MM.1S (cell line): ENCODE results near the gene HTRA3.

ENCODE experiments used
- DNase-seq: peaks from one replicate; pipeline ENCODE4 v3.0.0-alpha.2; 2015
- H2AFZ ChIP-seq: fragments of 300-600 bp; sonication (generic); 2 replicates; pipeline ENCODE4 v1.6.0; 2016; ENCODE audit warnings: antibody characterized with exemption, low read length
- H3F3A ChIP-seq: fragments of 300-600 bp; sonication (generic); 2 replicates; pipeline ENCODE4 v1.6.1; 2016; ENCODE audit warnings: mild to moderate bottlenecking, antibody characterized with exemption, low read length, moderate library complexity, mixed read lengths; ENCODE audit not compliant: insufficient read depth
- H3K27ac ChIP-seq: fragments of 300-600 bp; sonication (generic); 2 replicates; pipeline ENCODE4 v1.5.1; 2016; ENCODE audit warnings: mild to moderate bottlenecking, low read length
- H3K27me3 ChIP-seq: fragments of 300-600 bp; sonication (generic); replicated peaks from 2 replicates; pipeline ENCODE4 v1.6.0; 2016; ENCODE audit warnings: low read length; ENCODE audit not compliant: insufficient read depth
- H3K36me3 ChIP-seq: fragments of 300-600 bp; sonication (generic); replicated peaks from 2 replicates; pipeline ENCODE4 v1.6.1; 2016; ENCODE audit warnings: mild to moderate bottlenecking, low read length, mixed read lengths; ENCODE audit not compliant: insufficient read depth
- H3K4me1 ChIP-seq: fragments of 300-600 bp; sonication (generic); 2 replicates; pipeline ENCODE4 v1.6.1; 2016; ENCODE audit warnings: low read length, mixed read lengths
- H3K4me2 ChIP-seq: fragments of 300-600 bp; sonication (generic); 2 replicates; pipeline ENCODE4 v1.6.0; 2016; ENCODE audit warnings: low read depth, low read length
- H3K4me3 ChIP-seq: fragments of 300-600 bp; sonication (generic); 2 replicates; pipeline ENCODE4 v1.5.1; 2016; ENCODE audit warnings: low read length, mixed read lengths
- H3K79me2 ChIP-seq: fragments of 300-600 bp; sonication (generic); 2 replicates; pipeline ENCODE4 v1.6.1; 2016; ENCODE audit warnings: mixed run types, low read length, mixed read lengths
- H3K9ac ChIP-seq: fragments of 300-600 bp; sonication (generic); 2 replicates; pipeline ENCODE4 v1.6.1; 2016; ENCODE audit warnings: low read length, mixed read lengths
- H3K9me2 ChIP-seq: fragments of 300-600 bp; sonication (generic); replicated peaks from 2 replicates; pipeline ENCODE4 v1.6.1; 2016; ENCODE audit warnings: mild to moderate bottlenecking, low read length, mixed read lengths; ENCODE audit not compliant: insufficient read depth
- H3K9me3 ChIP-seq: fragments of 300-600 bp; sonication (generic); replicated peaks from 2 replicates; pipeline ENCODE4 v1.6.1; 2016; ENCODE audit warnings: mild to moderate bottlenecking, low read length, mixed read lengths; ENCODE audit not compliant: insufficient read depth
- H4K20me1 ChIP-seq: fragments of 300-600 bp; sonication (generic); 2 replicates; pipeline ENCODE4 v1.6.1; 2016; ENCODE audit warnings: mild to moderate bottlenecking, low read length, moderate library complexity, mixed read lengths; ENCODE audit not compliant: insufficient read depth
- CTCF ChIP-seq: fragments of 300-600 bp; sonication (generic); IDR thresholded peaks from 2 replicates; pipeline ENCODE4 v1.5.1; 2016; ENCODE audit warnings: antibody characterized with exemption, low read length, mixed read lengths
- EZH2 ChIP-seq: fragments of 300-600 bp; sonication (generic); optimal IDR thresholded peaks from 2 replicates; pipeline ENCODE3; 2017; ENCODE audit warnings: low read depth, mild to moderate bottlenecking, antibody characterized with exemption, low read length, mixed read lengths
- EZH2phosphoT487 ChIP-seq: fragments of 300-600 bp; sonication (generic); IDR thresholded peaks from 2 replicates; pipeline ENCODE4 v1.6.1; 2018; ENCODE audit warnings: antibody characterized with exemption, low read length

Gene HTRA3

GRCh38 chr4:8308856-8309771, 39.6 kb downstream of the HTRA3 start:
- no peaks in the 10 kb centered on the region for H3F3A ChIP-seq
- H2AFZ ChIP-seq: no peak overlapping the region
- no peak overlapping the region for H3K4me3 ChIP-seq
- H3K9ac ChIP-seq: no peak overlapping the region
- no peak overlapping the region for H3K27ac ChIP-seq
- no peaks in the 10 kb centered on the region for H3K36me3 ChIP-seq
- TF ChIP-seq EZH2: no peak
- no peak for TF ChIP-seq EZH2phosphoT487
- no peak for TF ChIP-seq CTCF
- H3K9me2 ChIP-seq: no peaks in the 10 kb centered on the region
- H4K20me1 ChIP-seq: no peaks in the 10 kb centered on the region
- no peaks in the 10 kb centered on the region for H3K9me3 ChIP-seq
- no peak for DNase-seq
- H3K79me2 ChIP-seq: no peaks in the 10 kb centered on the region
- peaks cover 89% of the 10 kb centered on the region for H3K27me3 ChIP-seq
- H3K4me2 ChIP-seq: no peak overlapping the region
- no peaks in the 10 kb centered on the region for H3K4me1 ChIP-seq

DNA sequence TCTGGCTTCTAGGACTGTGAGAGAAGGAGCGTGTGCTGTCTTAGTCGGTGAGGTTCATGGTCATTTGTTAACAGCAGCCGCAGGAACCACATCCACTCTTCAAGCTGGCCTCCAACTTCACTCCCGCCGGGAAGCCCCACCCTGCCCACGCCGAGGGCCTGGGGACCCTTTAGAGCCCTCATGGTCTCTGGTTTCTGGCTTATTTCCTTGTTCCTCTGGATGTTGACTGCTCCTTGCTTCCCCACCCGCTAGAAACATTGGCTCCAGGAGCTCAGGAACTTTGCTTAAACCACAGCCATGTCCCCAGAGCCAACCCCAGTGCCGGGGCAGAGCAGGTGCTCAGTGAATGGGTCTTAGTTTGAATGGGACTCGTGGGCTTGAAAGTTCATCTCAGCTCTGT, 40.8 kb downstream of the HTRA3 start:
- H3K27me3 ChIP-seq: peaks cover 92% of the 10 kb centered on the region
- no peaks in the 10 kb centered on the region for H3K4me1 ChIP-seq
- no peaks in the 10 kb centered on the region for H3K36me3 ChIP-seq
- no peaks in the 10 kb centered on the region for H3K9me3 ChIP-seq
- no peaks in the 10 kb centered on the region for H3K9me2 ChIP-seq
- no peaks in the 10 kb centered on the region for H4K20me1 ChIP-seq
- no peak overlapping the region for H3K9ac ChIP-seq
- no peak overlapping the region for H3K4me3 ChIP-seq
- DNase-seq: no peak
- no peak overlapping the region for H3K4me2 ChIP-seq
- H2AFZ ChIP-seq: no peak overlapping the region
- H3K27ac ChIP-seq: no peak overlapping the region
- TF ChIP-seq EZH2phosphoT487: no peak
- TF ChIP-seq EZH2: no peak
- TF ChIP-seq CTCF: no peak
- no peaks in the 10 kb centered on the region for H3K79me2 ChIP-seq
- no peaks in the 10 kb centered on the region for H3F3A ChIP-seq

- Histone ChIP-seq H3K9ac (no peak overlapping the region), H3K9me3 (no peaks in the 10 kb centered on the region), H3K4me3 (no peak overlapping the region), H3F3A (no peaks in the 10 kb centered on the region), H3K9me2 (no peaks in the 10 kb centered on the region), H3K36me3 (no peaks in the 10 kb centered on the region), H3K4me2 (no peak overlapping the region), H3K79me2 (no peaks in the 10 kb centered on the region), H3K4me1 (no peaks in the 10 kb centered on the region), H2AFZ (no peak overlapping the region), H4K20me1 (no peaks in the 10 kb centered on the region), H3K27me3 (peaks cover 92% of the 10 kb centered on the region), H3K27ac (no peak overlapping the region)
- no peak for TF ChIP-seq EZH2
- TF ChIP-seq EZH2phosphoT487: no peak
- TF ChIP-seq CTCF: no peak
- no peak for DNase-seq
These were observed 41.8 kb downstream of the HTRA3 start for GRCh38 chr4:8311101-8312068.
